ENCODE measurements around the gene NCF4. TPM values are rescaled to one million over a fixed set of nuclear protein-coding genes. Genes with fewer than 3 reads are reported as not detected.

Gene NCF4
- total and polyA plus RNA-seq, 7 donors, result 1.5 to 4.3 (median 2.6) TPM

DNA sequence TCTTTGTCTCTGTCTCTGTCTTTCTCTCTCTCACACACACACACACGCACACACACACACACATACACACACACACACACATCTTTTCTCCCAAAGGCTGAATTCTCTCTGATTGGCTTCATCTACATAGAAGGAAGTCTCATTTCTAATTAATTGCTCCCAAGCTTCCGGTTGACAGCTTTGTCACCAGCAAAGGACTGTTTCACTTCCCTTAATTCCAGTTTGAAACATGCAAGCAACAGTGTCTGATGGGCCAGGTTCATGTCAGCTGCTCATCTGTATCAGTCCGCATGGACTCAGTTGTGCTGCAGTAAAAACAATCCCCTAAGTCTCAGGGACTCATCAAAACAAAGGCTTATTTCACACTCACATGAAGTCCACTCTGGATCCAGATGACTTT, 27.7 kb upstream of the NCF4 start:
- no peak overlapping the region for H3K27ac ChIP-seq
- H3K4me1 ChIP-seq, result no peaks in the 10 kb centered on the region
- ATAC-seq (no peak), DNase-seq (no peak)
- 82 to 86% (median 83%) methylated on average over 3 of the region's 3 CpGs for WGBS, 3 donors
- H3K4me3 ChIP-seq, result no peak overlapping the region
- H3K27me3 ChIP-seq (ENCODE audit: insufficient read depth in 3 of 3, low read length in 2 of 3), result peaks cover 0 to 9% (median 0%) of the 10 kb centered on the region in 3 donors
- TF ChIP-seq, protein P1, sequence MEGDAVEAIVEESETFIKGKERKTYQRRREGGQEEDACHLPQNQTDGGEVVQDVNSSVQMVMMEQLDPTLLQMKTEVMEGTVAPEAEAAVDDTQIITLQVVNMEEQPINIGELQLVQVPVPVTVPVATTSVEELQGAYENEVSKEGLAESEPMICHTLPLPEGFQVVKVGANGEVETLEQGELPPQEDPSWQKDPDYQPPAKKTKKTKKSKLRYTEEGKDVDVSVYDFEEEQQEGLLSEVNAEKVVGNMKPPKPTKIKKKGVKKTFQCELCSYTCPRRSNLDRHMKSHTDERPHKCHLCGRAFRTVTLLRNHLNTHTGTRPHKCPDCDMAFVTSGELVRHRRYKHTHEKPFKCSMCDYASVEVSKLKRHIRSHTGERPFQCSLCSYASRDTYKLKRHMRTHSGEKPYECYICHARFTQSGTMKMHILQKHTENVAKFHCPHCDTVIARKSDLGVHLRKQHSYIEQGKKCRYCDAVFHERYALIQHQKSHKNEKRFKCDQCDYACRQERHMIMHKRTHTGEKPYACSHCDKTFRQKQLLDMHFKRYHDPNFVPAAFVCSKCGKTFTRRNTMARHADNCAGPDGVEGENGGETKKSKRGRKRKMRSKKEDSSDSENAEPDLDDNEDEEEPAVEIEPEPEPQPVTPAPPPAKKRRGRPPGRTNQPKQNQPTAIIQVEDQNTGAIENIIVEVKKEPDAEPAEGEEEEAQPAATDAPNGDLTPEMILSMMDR (IDR thresholded peaks at IDR 0.05), result no peak
- intact Hi-C loops (cut with DNase I), result no loop called here
- no peaks in the 10 kb centered on the region for H3K36me3 ChIP-seq (ENCODE audit: insufficient read depth in 1 of 2, low read depth in 1 of 2)
- no peaks in the 10 kb centered on the region for H3K9me3 ChIP-seq

DNA sequence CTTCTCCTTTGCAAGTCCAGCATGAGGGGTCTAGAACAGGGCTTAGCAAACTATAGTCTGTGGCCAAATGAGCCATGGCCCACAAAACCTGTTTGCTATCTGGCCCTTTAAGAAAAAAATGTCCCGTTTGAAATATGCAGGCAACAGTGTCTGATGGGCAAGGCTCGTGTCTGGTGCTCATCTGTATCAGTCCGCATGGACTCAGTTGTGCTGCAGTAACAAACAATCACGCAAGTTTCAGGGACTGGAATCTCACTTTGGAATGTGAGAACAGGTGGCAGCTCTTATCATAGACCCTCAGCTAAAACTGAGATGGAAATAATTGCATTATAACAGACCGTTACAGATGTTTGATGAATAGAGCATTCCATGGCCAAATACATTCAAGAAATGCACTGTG, 24.9 kb upstream of the NCF4 start:
- no peak for DNase-seq
- intact Hi-C loops (cut with DNase I), result no loop called here
- 35 to 46% (median 41%) methylated on average over 5 of the region's 5 CpGs for WGBS, 3 donors

DNA sequence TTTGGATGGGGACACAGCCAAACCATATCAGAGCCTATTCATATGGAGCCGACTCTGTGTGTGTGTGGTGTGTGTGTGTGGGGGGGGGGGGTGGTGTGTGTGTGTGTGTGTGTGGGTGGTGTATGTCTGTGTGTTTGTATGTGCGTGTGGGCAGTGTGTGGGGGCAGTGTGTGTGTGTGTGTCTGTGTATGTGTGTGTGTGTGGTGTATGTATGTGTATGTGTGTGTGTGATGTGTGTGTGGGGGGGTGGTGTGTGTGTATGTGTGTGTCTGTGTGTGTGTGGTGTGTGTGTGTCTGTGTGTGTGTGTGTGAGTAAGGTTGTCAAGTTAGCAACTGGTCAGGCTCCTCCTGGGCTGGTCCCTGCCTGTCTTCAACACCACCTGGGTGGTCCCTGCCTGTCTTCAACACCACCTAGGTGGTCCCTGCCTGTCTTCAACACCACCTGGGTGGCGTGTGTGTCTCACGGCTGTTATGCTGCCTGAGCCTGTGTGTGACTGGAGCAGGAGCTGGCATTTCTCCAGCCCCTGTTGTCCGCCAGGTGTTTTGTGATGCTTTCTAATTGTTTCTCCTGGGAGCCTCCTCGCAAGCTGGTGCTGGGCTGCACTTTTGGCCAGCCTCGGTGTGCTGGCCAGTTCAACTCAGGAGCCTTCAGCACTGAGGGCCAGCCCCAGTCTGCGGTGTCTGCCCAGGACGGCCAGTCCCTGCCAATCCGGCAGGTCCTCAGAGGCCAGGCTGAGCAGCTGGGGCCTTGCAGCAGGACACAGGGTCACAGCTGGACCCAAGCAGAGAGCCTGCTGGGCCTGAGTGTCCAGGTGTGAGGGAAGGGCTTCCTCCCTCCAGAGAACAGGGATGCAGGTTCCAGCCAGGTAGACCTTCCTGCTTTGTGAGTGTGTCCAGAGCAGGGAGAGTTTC, 22.4 kb upstream of the NCF4 start:
- TF ChIP-seq, protein P1 (IDR thresholded peaks at IDR 0.05), result no peak
- Histone ChIP-seq H3K4me1 (no peaks in the 10 kb centered on the region), H3K36me3 (ENCODE audit: insufficient read depth in 1 of 2, low read depth in 1 of 2) (no peaks in the 10 kb centered on the region), H3K27me3 (ENCODE audit: insufficient read depth in 3 of 3, low read length in 2 of 3) (peaks cover 0 to 18% (median 3%) of the 10 kb centered on the region in 3 donors), H3K27ac (no peak overlapping the region), H3K9me3 (no peaks in the 10 kb centered on the region), H3K4me3 (no peak overlapping the region)
- intact Hi-C loops (cut with DNase I), result no loop called here
- WGBS, 3 donors, result 41 to 51% (median 50%) methylated on average over 10 of the region's 10 CpGs
- DNase-seq (no peak), ATAC-seq (no peak)

More for the DNA sequence above, 24.9 kb upstream of the NCF4 start:
- Histone ChIP-seq H3K4me3 (no peak overlapping the region), H3K27ac (no peak overlapping the region), H3K9me3 (no peaks in the 10 kb centered on the region), H3K36me3 (ENCODE audit: insufficient read depth in 1 of 2, low read depth in 1 of 2) (no peaks in the 10 kb centered on the region), H3K27me3 (ENCODE audit: insufficient read depth in 3 of 3, low read length in 2 of 3) (peaks cover 0 to 20% (median 3%) of the 10 kb centered on the region in 3 donors), H3K4me1 (no peaks in the 10 kb centered on the region)
- TF ChIP-seq, protein P1 (IDR thresholded peaks at IDR 0.05), result no peak
- ATAC-seq, result no peak

DNA sequence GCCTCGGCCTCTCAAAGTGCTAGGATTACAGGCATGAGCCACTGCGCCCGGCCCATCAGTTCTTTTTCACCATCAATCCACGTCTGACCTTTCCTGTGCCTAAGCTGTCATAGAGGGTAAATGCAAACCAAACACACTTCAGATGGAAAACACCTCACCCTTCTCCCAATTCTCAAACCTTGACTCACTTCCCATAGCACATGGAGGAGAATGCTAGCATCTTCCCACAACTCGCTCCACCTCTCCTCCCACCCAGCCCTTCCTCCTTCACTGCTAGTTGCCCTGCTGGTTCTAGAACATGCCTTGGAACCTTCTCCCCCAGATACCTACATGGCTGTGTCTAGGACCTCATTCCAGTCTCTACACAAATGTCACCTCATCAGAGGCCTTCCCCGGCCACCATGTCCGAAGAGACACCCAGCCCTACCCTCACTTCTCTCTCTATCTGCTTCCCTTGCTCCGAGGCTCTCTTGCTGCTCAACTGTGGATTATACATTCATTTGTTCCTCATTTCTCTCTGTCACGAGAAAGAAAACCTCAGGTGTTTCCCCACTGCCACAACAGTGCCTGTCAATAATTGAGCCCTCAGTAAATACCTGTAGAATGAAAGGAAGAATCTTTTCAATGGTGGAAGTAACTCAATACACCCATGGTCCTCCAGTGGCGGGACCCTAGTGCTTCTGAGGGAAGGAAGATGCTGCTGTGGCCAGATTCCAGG, 21.3 kb upstream of the NCF4 start:
- WGBS, 3 donors, result 78 to 81% (median 80%) methylated on average over 10 of the region's 10 CpGs
- TF ChIP-seq, protein P1 (IDR thresholded peaks at IDR 0.05), result no peak
- no peaks in the 10 kb centered on the region for H3K36me3 ChIP-seq (ENCODE audit: insufficient read depth in 1 of 2, low read depth in 1 of 2)
- no peak overlapping the region for H3K4me3 ChIP-seq
- DNase-seq (no peak), ATAC-seq (no peak)
- H3K9me3 ChIP-seq, result no peaks in the 10 kb centered on the region
- peaks cover 0 to 22% (median 3%) of the 10 kb centered on the region in 3 donors for H3K27me3 ChIP-seq (ENCODE audit: insufficient read depth in 3 of 3, low read length in 2 of 3)
- intact Hi-C loops (cut with DNase I), result no loop called here
- H3K27ac ChIP-seq, result no peak overlapping the region
- no peaks in the 10 kb centered on the region for H3K4me1 ChIP-seq
